Ishikawa (cell line): ENCODE measurements around the gene PAM.

Source experiments
- CEBPB ChIP-seq: IDR thresholded peaks from 2 replicates; pipeline ENCODE4 v1.6.1; 2012
- CREB1 ChIP-seq: IDR thresholded peaks from 2 replicates; pipeline ENCODE4 v1.6.1; 2012; ENCODE audit warnings: low read depth
- EGR1 ChIP-seq: IDR thresholded peaks from 2 replicates; pipeline ENCODE4 v1.6.1; 2012
- EP300 ChIP-seq: IDR thresholded peaks from 2 replicates; pipeline ENCODE4 v1.6.1; 2012; ENCODE audit warnings: borderline replicate concordance
- FOXM1 ChIP-seq: IDR thresholded peaks from 2 replicates; pipeline ENCODE4 v1.6.1; 2012; ENCODE audit warnings: low read depth, borderline replicate concordance
- NFIC ChIP-seq: IDR thresholded peaks from 2 replicates; pipeline ENCODE4 v1.6.1; 2012
- RAD21 ChIP-seq: IDR thresholded peaks from 2 replicates; pipeline ENCODE4 v1.6.1; 2012; ENCODE audit warnings: low read depth
- TAF1 ChIP-seq: IDR thresholded peaks from 2 replicates; pipeline ENCODE4 v1.6.1; 2012; ENCODE audit warnings: low read depth, mild to moderate bottlenecking
- TCF12 ChIP-seq: IDR thresholded peaks from 2 replicates; pipeline ENCODE4 v1.6.1; 2012; ENCODE audit warnings: low read depth
- TEAD4 ChIP-seq: IDR thresholded peaks from 2 replicates; pipeline ENCODE4 v1.6.1; 2012
- YY1 ChIP-seq: IDR thresholded peaks from 2 replicates; pipeline ENCODE4 v1.6.1; 2012; ENCODE audit warnings: low read depth
- ZBTB7A ChIP-seq: IDR thresholded peaks from 2 replicates; pipeline ENCODE4 v1.6.1; 2012; ENCODE audit warnings: low read depth
- TF ChIP-seq, protein P1 (sequence below): IDR thresholded peaks from 2 replicates; pipeline ENCODE4 v1.6.1; 2012; ENCODE audit warnings: low read depth, mild to moderate bottlenecking
- TF ChIP-seq, protein P2 (sequence below): IDR thresholded peaks from 2 replicates; pipeline ENCODE4 v1.6.1; 2012
- TF ChIP-seq, protein P3 (sequence below): IDR thresholded peaks from 2 replicates; pipeline ENCODE4 v1.6.1; 2012

Gene PAM

DNA sequence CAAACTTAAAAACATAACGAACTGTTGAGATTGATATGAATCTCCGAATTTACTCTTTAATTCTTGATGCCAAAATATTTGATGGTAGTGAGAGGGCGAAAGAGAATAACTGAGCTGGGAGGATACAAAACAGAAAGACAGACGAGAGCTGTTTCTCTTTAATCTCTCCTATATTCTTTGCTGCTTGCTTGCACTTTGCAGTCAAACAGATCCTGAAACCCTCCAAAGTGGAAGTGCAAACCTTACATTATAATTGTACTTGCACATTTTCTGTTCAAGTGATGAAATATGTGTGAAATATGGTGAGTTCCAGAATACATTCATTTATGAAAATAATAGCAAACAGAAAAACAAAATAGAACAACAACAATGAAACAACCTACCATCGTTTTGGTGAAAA, 63.8 kb downstream of the PAM start:
- TF ChIP-seq, protein P1, sequence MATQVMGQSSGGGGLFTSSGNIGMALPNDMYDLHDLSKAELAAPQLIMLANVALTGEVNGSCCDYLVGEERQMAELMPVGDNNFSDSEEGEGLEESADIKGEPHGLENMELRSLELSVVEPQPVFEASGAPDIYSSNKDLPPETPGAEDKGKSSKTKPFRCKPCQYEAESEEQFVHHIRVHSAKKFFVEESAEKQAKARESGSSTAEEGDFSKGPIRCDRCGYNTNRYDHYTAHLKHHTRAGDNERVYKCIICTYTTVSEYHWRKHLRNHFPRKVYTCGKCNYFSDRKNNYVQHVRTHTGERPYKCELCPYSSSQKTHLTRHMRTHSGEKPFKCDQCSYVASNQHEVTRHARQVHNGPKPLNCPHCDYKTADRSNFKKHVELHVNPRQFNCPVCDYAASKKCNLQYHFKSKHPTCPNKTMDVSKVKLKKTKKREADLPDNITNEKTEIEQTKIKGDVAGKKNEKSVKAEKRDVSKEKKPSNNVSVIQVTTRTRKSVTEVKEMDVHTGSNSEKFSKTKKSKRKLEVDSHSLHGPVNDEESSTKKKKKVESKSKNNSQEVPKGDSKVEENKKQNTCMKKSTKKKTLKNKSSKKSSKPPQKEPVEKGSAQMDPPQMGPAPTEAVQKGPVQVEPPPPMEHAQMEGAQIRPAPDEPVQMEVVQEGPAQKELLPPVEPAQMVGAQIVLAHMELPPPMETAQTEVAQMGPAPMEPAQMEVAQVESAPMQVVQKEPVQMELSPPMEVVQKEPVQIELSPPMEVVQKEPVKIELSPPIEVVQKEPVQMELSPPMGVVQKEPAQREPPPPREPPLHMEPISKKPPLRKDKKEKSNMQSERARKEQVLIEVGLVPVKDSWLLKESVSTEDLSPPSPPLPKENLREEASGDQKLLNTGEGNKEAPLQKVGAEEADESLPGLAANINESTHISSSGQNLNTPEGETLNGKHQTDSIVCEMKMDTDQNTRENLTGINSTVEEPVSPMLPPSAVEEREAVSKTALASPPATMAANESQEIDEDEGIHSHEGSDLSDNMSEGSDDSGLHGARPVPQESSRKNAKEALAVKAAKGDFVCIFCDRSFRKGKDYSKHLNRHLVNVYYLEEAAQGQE, result no peak
- TF ChIP-seq RAD21, result no peak
- no peak for TF ChIP-seq ZBTB7A
- no peak for TF ChIP-seq FOXM1
- TF ChIP-seq NFIC, result no peak
- TF ChIP-seq, protein P2, sequence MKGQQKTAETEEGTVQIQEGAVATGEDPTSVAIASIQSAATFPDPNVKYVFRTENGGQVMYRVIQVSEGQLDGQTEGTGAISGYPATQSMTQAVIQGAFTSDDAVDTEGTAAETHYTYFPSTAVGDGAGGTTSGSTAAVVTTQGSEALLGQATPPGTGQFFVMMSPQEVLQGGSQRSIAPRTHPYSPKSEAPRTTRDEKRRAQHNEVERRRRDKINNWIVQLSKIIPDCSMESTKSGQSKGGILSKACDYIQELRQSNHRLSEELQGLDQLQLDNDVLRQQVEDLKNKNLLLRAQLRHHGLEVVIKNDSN, result no peak
- no peak for TF ChIP-seq TEAD4
- TF ChIP-seq TAF1, result no peak
- no peak for TF ChIP-seq CREB1
- TF ChIP-seq EGR1, result no peak
- no peak for TF ChIP-seq TCF12
- TF ChIP-seq EP300, result no peak

DNA sequence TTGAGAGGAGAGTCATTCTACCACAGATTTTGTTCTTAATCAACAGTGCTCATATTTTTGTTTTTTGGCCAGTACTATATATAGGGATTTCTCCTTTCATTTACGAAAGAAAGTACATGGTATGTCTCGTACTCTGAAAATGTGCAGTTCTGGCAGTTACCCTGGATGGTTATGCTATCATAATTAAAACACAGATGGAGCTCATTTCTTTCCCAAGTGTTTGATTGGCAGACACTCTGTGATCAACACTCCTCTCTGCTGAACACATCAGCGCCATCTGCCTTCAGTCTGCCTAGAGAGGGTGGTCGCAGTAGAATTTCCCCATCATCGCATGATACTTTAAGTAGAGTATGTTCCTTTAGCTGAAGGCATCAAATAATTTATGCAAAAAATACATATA, 64.5 kb downstream of the PAM start:
- no peak for TF ChIP-seq RAD21
- TF ChIP-seq, protein P2, result no peak
- TF ChIP-seq FOXM1, result no peak
- no peak for TF ChIP-seq TEAD4
- TF ChIP-seq, protein P1, result no peak
- TF ChIP-seq YY1, result no peak
- TF ChIP-seq ZBTB7A, result no peak
- TF ChIP-seq, protein P3, sequence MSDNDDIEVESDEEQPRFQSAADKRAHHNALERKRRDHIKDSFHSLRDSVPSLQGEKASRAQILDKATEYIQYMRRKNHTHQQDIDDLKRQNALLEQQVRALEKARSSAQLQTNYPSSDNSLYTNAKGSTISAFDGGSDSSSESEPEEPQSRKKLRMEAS, result no peak
- TF ChIP-seq CREB1, result no peak
- no peak for TF ChIP-seq TAF1

DNA sequence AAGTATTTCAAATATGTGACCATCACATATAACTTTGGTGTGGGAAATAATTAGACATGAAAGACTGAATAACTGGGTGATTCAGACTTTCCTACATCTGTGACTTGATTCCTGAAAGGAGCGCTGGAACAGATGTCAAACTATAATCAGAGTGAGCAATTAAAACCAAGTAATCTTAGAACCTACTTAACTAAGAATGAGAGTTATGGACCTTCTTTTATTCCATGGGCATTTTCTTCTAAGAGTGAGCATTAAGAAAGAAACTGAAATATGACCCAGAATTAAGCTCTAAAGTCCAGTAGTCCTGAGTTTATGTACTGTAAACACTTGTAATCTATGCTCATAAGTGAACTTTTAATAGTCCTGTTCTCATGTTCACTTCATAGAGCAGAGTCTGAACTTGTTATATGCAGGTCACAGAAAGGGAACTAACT, 68.4 kb downstream of the PAM start:
- TF ChIP-seq TEAD4, result peak; percentile 16; the same call in 1 of the 2 replicates
- TF ChIP-seq, protein P1, result no peak
- no peak for TF ChIP-seq FOXM1
- TF ChIP-seq NFIC, result no peak
- no peak for TF ChIP-seq TCF12
- TF ChIP-seq CEBPB, result no peak
- TF ChIP-seq, protein P3, result no peak

DNA sequence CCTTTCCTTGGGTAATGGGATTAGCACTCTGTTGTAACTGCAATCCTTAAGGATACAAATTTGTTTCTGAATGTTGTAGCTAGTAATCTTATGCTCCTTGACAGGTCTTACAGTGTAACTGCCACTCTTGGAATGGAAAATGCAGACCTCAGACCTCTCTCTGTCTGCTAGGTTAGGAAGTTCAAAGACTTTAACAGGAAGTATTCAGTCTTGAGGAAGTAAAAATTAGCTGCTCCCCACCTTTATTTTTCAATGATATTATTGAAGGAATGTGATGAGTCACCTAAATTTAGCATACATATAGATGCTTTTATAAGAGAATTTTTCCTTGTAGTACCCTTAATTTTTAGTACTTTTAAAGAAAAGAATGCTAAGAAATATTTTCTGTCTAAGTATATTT, 71.5 kb downstream of the PAM start:
- TF ChIP-seq, protein P1, result no peak
- TF ChIP-seq RAD21 (no peak), CREB1 (no peak), TEAD4 (no peak), ZBTB7A (no peak), EGR1 (no peak), NFIC (no peak), FOXM1 (no peak), YY1 (no peak), EP300 (no peak), TCF12 (no peak), CEBPB (no peak)
- TF ChIP-seq, protein P2, result no peak
- TF ChIP-seq, protein P3, result no peak
